ENCODE data around the gene S100A5. TPM values are rescaled to one million over a fixed set of nuclear protein-coding genes. Genes with fewer than 3 reads are reported as not detected.
"Not testable (repeated sequence)": the region's sequence is repeated elsewhere in the genome, so short reads cannot be mapped to it uniquely, and the experiment has no call there.

The S100A5 gene
- total RNA-seq (2014; rRNA removed; shearing (Covaris generic)): 1.5 and 15.4 TPM in 2 replicates

GRCh38 chr1:153540394-153541361 is at the start of gene S100A5:
S100A5 (minus strand) TSS chr1:153540934; CDS start chr1:153540191, 743 bp downstream.
- DNase-seq (ENCODE audit: low spot score): no peak
- in situ Hi-C loops (cut with HindIII; ENCODE audit: low sequenced_read_pairs): no loop called here

- in situ Hi-C loops (cut with HindIII; ENCODE audit: low sequenced_read_pairs): loop anchor here (25.0 kb wide), 1 partner anchor 226 kb away; the partner anchor contains the start of gene S100A9
- DNase-seq (ENCODE audit: low spot score): no peak
These were observed 47.7 kb upstream of the S100A5 start for GRCh38 chr1:153588482-153588881.

GRCh38 chr1:153588033-153588432 is 47.3 kb upstream of the S100A5 start:
- not testable (repeated sequence) for DNase-seq (ENCODE audit: low spot score)
- in situ Hi-C loops (cut with HindIII; ENCODE audit: low sequenced_read_pairs): loop anchor here (25.0 kb wide), 1 partner anchor 226 kb away; the partner anchor contains the start of gene S100A9

- DNase-seq (ENCODE audit: low spot score): no peak
- in situ Hi-C loops (cut with HindIII; ENCODE audit: low sequenced_read_pairs): loop anchor here (25.0 kb wide), 1 partner anchor 225 kb away; the partner anchor contains the start of gene S100A9
These were observed 46.6 kb upstream of the S100A5 start for GRCh38 chr1:153587314-153587713.

GRCh38 chr1:153586347-153586746 is 45.6 kb upstream of the S100A5 start:
- no peak for DNase-seq (ENCODE audit: low spot score)
- in situ Hi-C loops (cut with HindIII; ENCODE audit: low sequenced_read_pairs): loop anchor here (25.0 kb wide), 1 partner anchor 224 kb away; the partner anchor contains the start of gene S100A9

- in situ Hi-C loops (cut with HindIII; ENCODE audit: low sequenced_read_pairs): loop anchor here (25.0 kb wide), 1 partner anchor 223 kb away; the partner anchor contains the start of gene S100A9
- no peak for DNase-seq (ENCODE audit: low spot score)
These were observed 44.3 kb upstream of the S100A5 start for GRCh38 chr1:153585006-153585405.

GRCh38 chr1:153583976-153584375 is 43.2 kb upstream of the S100A5 start:
- DNase-seq (ENCODE audit: low spot score): no peak

GRCh38 chr1:153583514-153583913 is 42.8 kb upstream of the S100A5 start:
- DNase-seq (ENCODE audit: low spot score): not testable (repeated sequence)
- in situ Hi-C loops (cut with HindIII; ENCODE audit: low sequenced_read_pairs): loop anchor here (25.0 kb wide), 1 partner anchor 221 kb away; the partner anchor contains the start of gene S100A9

More at GRCh38 chr1:153583976-153584375, 43.2 kb upstream of the S100A5 start:
- in situ Hi-C loops (cut with HindIII; ENCODE audit: low sequenced_read_pairs): loop anchor here (25.0 kb wide), 1 partner anchor 222 kb away; the partner anchor contains the start of gene S100A9

- in situ Hi-C loops (cut with HindIII; ENCODE audit: low sequenced_read_pairs): loop anchor here (25.0 kb wide), 1 partner anchor 221 kb away; the partner anchor contains the start of gene S100A9
These were observed 42.1 kb upstream of the S100A5 start for GRCh38 chr1:153582836-153583235.

GRCh38 chr1:153578936-153579335 is 38.2 kb upstream of the S100A5 start:
- in situ Hi-C loops (cut with HindIII; ENCODE audit: low sequenced_read_pairs): loop anchor here (25.0 kb wide), 1 partner anchor 217 kb away; the partner anchor contains the start of gene S100A9
- no peak for DNase-seq (ENCODE audit: low spot score)

More at GRCh38 chr1:153582836-153583235, 42.1 kb upstream of the S100A5 start:
- DNase-seq (ENCODE audit: low spot score): not testable (repeated sequence)

- in situ Hi-C loops (cut with HindIII; ENCODE audit: low sequenced_read_pairs): loop anchor here (25.0 kb wide), 1 partner anchor 216 kb away; the partner anchor contains the start of gene S100A9
- DNase-seq (ENCODE audit: low spot score): no peak
These were observed 37.8 kb upstream of the S100A5 start for GRCh38 chr1:153578490-153578889.

GRCh38 chr1:153577624-153578051 is 36.9 kb upstream of the S100A5 start:
- in situ Hi-C loops (cut with HindIII; ENCODE audit: low sequenced_read_pairs): loop anchor here (25.0 kb wide), 1 partner anchor 215 kb away; the partner anchor contains the start of gene S100A9
- DNase-seq (ENCODE audit: low spot score): peak; percentile 9

- in situ Hi-C loops (cut with HindIII; ENCODE audit: low sequenced_read_pairs): loop anchor here (25.0 kb wide), 1 partner anchor 215 kb away; the partner anchor contains the start of gene S100A9
- no peak for DNase-seq (ENCODE audit: low spot score)
These were observed 36.4 kb upstream of the S100A5 start for GRCh38 chr1:153577138-153577537.

- not testable (repeated sequence) for DNase-seq (ENCODE audit: low spot score)
These were observed 34.8 kb upstream of the S100A5 start for GRCh38 chr1:153575497-153575896.

GRCh38 chr1:153575081-153575491 is 34.4 kb upstream of the S100A5 start:
- in situ Hi-C loops (cut with HindIII; ENCODE audit: low sequenced_read_pairs): loop anchor here (25.0 kb wide), 1 partner anchor 213 kb away; the partner anchor contains the start of gene S100A9
- not testable (repeated sequence) for DNase-seq (ENCODE audit: low spot score)

More at GRCh38 chr1:153575497-153575896, 34.8 kb upstream of the S100A5 start:
- in situ Hi-C loops (cut with HindIII; ENCODE audit: low sequenced_read_pairs): loop anchor here (25.0 kb wide), 1 partner anchor 213 kb away; the partner anchor contains the start of gene S100A9

GRCh38 chr1:153573351-153573750 is 32.6 kb upstream of the S100A5 start:
- in situ Hi-C loops (cut with HindIII; ENCODE audit: low sequenced_read_pairs): no loop called here
- no peak for DNase-seq (ENCODE audit: low spot score)

GRCh38 chr1:153572569-153573015 is 31.9 kb upstream of the S100A5 start:
- in situ Hi-C loops (cut with HindIII; ENCODE audit: low sequenced_read_pairs): no loop called here
- peak; percentile 68 for DNase-seq (ENCODE audit: low spot score)

- DNase-seq (ENCODE audit: low spot score): no peak
- in situ Hi-C loops (cut with HindIII; ENCODE audit: low sequenced_read_pairs): no loop called here
These were observed 31.0 kb upstream of the S100A5 start for GRCh38 chr1:153571706-153572105.

- in situ Hi-C loops (cut with HindIII; ENCODE audit: low sequenced_read_pairs): no loop called here
- DNase-seq (ENCODE audit: low spot score): no peak
These were observed 30.1 kb upstream of the S100A5 start for GRCh38 chr1:153570874-153571273.
